CD4-positive, alpha-beta T cell (primary cell): ENCODE measurements around the gene ABCB11. TPM values are rescaled to one million over a fixed set of nuclear protein-coding genes. Genes with fewer than 3 reads are reported as not detected.

Experiments used
- ATAC-seq: fragments of 200-7000 bp; cut with Tn5 transposase; one replicate; pipeline ENCODE4 v1.10.0; 2022; ENCODE audit warnings: mild to moderate bottlenecking; ENCODE audit not compliant: poor library complexity
- CTCF ChIA-PET: fragments of 350-600 bp; sonication (Branson Sonifier 250); formaldehyde crosslinking; loops from one replicate; lab custom pipeline; 2021; ENCODE audit warnings: antibody characterized with exemption, inconsistent platforms; lab: Charles Lee
- POLR2A ChIA-PET: fragments of 350-600 bp; sonication (Branson Sonifier 250); formaldehyde crosslinking; loops from one replicate; lab custom pipeline; 2021; ENCODE audit warnings: antibody characterized with exemption, inconsistent platforms; lab: Charles Lee
- DNase-seq, 14 experiments: peaks; one replicate each; pipeline ENCODE4 v3.0.0-alpha.2; 2013 to 2020; ENCODE audit warnings: mixed read lengths in 2 of 14
- H3K27ac ChIP-seq, 2 donors: one replicate each; pipeline versions ENCODE4 v1.5.1 to v1.7.0; 2013; ENCODE audit warnings: low read length in 2 of 2, low read depth in 1 of 2, mild to moderate bottlenecking in 1 of 2
- H3K27me3 ChIP-seq, 2 experiments: 1 replicate in 1 of 2; 2 replicates in 1 of 2; pipeline versions ENCODE4 v1.6.1 to v1.7.0; 2013; ENCODE audit warnings: low read length in 2 of 2, control low read depth in 1 of 2, mild to moderate bottlenecking in 1 of 2, moderate library complexity in 1 of 2; ENCODE audit not compliant: insufficient read depth in 2 of 2, control insufficient read depth in 1 of 2
- H3K36me3 ChIP-seq: one replicate; pipeline ENCODE4 v1.6.1; 2013; ENCODE audit warnings: low read length, control low read depth; ENCODE audit not compliant: insufficient read depth
- H3K4me1 ChIP-seq: one replicate; pipeline ENCODE4 v1.6.1; 2013; ENCODE audit warnings: low read length, control low read depth; ENCODE audit not compliant: insufficient read depth
- H3K4me3 ChIP-seq: one replicate; pipeline ENCODE4 v1.5.1; 2013; ENCODE audit warnings: mild to moderate bottlenecking, low read length, moderate library complexity
- H3K9me3 ChIP-seq, 2 experiments: 1 replicate in 1 of 2; 2 replicates in 1 of 2; pipeline versions ENCODE4 v1.6.1 to v1.7.0; 2013; ENCODE audit warnings: low read length in 2 of 2, mild to moderate bottlenecking in 2 of 2, control low read depth in 1 of 2, moderate library complexity in 1 of 2; ENCODE audit not compliant: control insufficient read depth in 1 of 2, insufficient read depth in 1 of 2
- H3K27ac Mint-ChIP-seq: one replicate; pipeline ENCODE4 v1.8.0; 2020; ENCODE audit warnings: mixed read lengths
- H3K27me3 Mint-ChIP-seq: one replicate; pipeline ENCODE4 v1.8.0; 2021; ENCODE audit warnings: mixed read lengths
- H3K36me3 Mint-ChIP-seq: one replicate; pipeline ENCODE4 v1.8.0; 2021; ENCODE audit warnings: low read depth, mixed read lengths
- H3K4me1 Mint-ChIP-seq: one replicate; pipeline ENCODE4 v1.8.0; 2021; ENCODE audit warnings: low read depth, mixed read lengths
- H3K4me3 Mint-ChIP-seq: one replicate; pipeline ENCODE4 v1.8.0; 2020; ENCODE audit warnings: mild to moderate bottlenecking, mixed read lengths
- H3K9me3 Mint-ChIP-seq: one replicate; pipeline ENCODE4 v1.8.0; 2020; ENCODE audit warnings: mixed read lengths
- intact Hi-C, 2 experiments: fragments of 100-400 bp; cut with DNase I in 1 of 2; cut with micrococcal nuclease in 1 of 2; formaldehyde crosslinking; loops; one replicate each; pipeline versions ENCODE4 v1.15.1 to v1.9.0; 2023 to 2025; cut with DNase I, micrococcal nuclease
- total RNA-seq, 174 experiments: library from RNA in 2 of 174; stranded (reverse) in 2 of 174; gene quantifications; one replicate each; pipeline ENCODE4 v1.2.3 and lab custom pipeline; 2021 to 2026
- TF ChIP-seq, protein P1 (sequence below): fragments of 200-600 bp; IDR thresholded peaks from one replicate; pipeline ENCODE4 v1.8.0; 2022; ENCODE audit warnings: antibody characterized with exemption, mild to moderate bottlenecking

ABCB11 gene
- total RNA-seq, 2 experiments from 2014 or later = not detected

DNA sequence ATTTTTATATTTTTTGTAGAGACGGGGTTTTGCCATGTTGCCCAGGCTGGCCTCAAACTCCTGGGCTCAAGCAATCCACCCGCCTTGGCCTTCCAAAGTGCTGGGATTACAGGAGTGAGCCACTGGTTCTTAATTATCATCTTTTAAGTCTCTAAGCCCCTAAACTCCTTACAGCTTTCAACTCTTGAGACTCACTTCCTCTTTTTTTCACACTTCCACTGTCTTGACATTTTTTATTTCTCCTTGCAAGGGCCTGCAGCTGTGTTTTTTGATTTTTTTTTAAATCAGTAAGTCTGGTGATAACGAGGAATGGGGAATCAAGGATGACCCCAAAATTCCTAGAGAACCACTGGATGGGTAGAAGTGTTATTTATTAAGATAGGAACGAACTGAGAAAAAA lies 8.6 kb upstream of the ABCB11 start:
- no peak overlapping the region for H3K27ac ChIP-seq

GRCh38 chr2:169038338-169038757 lies 7.2 kb upstream of the ABCB11 start:
- intact Hi-C loops = no loop called here
- peak in 3 of 14 experiments; percentile 3 to 59 (median 44) for DNase-seq
- Histone ChIP-seq H3K4me3 (no peak overlapping the region), H3K4me1 (peaks cover 9% of the 10 kb centered on the region), H3K27me3 (no peaks in the 10 kb centered on the region), H3K36me3 (no peaks in the 10 kb centered on the region), H3K9me3 (peaks cover 0 to 7% of the 10 kb centered on the region in 2 experiments), H3K27ac (no peak overlapping the region)
- Mint-ChIP-seq H3K9me3 (peaks cover 13% of the 10 kb centered on the region), H3K36me3 (peaks cover 8% of the 10 kb centered on the region), H3K27ac (no peak overlapping the region), H3K4me3 (no peak overlapping the region), H3K27me3 (no peaks in the 10 kb centered on the region), H3K4me1 (no peaks in the 10 kb centered on the region)
- ChIA-PET POLR2A (no interaction called here), CTCF (no interaction called here)
- ATAC-seq = no peak
- TF ChIP-seq, protein P1, sequence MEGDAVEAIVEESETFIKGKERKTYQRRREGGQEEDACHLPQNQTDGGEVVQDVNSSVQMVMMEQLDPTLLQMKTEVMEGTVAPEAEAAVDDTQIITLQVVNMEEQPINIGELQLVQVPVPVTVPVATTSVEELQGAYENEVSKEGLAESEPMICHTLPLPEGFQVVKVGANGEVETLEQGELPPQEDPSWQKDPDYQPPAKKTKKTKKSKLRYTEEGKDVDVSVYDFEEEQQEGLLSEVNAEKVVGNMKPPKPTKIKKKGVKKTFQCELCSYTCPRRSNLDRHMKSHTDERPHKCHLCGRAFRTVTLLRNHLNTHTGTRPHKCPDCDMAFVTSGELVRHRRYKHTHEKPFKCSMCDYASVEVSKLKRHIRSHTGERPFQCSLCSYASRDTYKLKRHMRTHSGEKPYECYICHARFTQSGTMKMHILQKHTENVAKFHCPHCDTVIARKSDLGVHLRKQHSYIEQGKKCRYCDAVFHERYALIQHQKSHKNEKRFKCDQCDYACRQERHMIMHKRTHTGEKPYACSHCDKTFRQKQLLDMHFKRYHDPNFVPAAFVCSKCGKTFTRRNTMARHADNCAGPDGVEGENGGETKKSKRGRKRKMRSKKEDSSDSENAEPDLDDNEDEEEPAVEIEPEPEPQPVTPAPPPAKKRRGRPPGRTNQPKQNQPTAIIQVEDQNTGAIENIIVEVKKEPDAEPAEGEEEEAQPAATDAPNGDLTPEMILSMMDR = no peak

More for the DNA sequence above, 8.6 kb upstream of the ABCB11 start:
- DNase-seq (no peak), ATAC-seq (no peak)
- Mint-ChIP-seq H3K9me3 (peaks cover 16% of the 10 kb centered on the region), H3K4me1 (no peaks in the 10 kb centered on the region), H3K27me3 (no peaks in the 10 kb centered on the region), H3K27ac (no peak overlapping the region), H3K4me3 (no peak overlapping the region), H3K36me3 (peaks cover 11% of the 10 kb centered on the region)
- Histone ChIP-seq H3K4me3 (no peak overlapping the region), H3K27me3 (no peaks in the 10 kb centered on the region), H3K36me3 (no peaks in the 10 kb centered on the region), H3K4me1 (peaks cover 3% of the 10 kb centered on the region), H3K9me3 (peaks cover 3 to 7% of the 10 kb centered on the region in 2 experiments)
- CTCF ChIA-PET = no interaction called here
- TF ChIP-seq, protein P1 = no peak
- intact Hi-C loops = no loop called here
- POLR2A ChIA-PET = no interaction called here

DNA sequence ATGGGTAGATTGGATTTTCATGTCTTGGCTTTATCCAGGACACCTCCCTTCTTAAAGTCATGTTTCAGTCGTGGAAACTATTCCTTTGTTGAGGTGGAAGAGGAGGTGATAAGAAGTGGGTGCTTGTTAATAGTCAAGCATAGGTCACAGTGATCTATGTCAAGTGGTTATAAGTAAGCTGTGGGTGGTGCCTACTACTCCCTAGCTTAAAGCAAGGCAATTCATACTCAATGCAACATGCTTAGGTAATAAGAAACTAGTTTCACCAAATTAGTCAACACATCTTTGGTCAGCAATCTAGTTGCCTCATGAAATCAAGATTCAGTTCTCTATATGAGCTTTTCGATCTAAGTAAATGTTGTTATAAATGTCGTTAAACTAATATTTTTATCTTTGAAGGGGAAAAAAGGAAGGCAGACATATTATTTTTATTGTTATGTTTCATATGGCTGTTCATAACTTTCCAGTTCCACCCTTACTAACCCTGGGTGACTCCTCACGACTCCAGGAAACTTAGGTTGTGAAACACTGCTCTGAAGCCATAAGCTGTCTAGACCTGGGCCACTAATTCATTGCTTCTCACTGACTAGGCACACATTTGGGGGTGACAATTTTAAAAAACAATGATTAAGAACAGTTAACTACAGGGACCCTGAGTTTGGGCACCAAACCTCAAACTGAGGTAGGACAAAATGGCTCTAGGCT lies 5.8 kb upstream of the ABCB11 start:
- H3K4me3 ChIP-seq = no peak overlapping the region

More for the DNA sequence above, 5.8 kb upstream of the ABCB11 start:
- Histone ChIP-seq H3K27ac (no peak overlapping the region), H3K36me3 (no peaks in the 10 kb centered on the region), H3K27me3 (no peaks in the 10 kb centered on the region), H3K9me3 (no peaks in the 10 kb centered on the region), H3K4me1 (peaks cover 9% of the 10 kb centered on the region)
- H3K4me3 Mint-ChIP-seq = no peak overlapping the region
- no peaks in the 10 kb centered on the region for H3K4me1 Mint-ChIP-seq
- TF ChIP-seq, protein P1 = no peak
- ATAC-seq (no peak), DNase-seq (peak in 2 of 14 experiments; percentile 37 to 57)
- intact Hi-C loops = no loop called here
- H3K27ac Mint-ChIP-seq = no peak overlapping the region
- ChIA-PET POLR2A (no interaction called here), CTCF (no interaction called here)
- H3K9me3 Mint-ChIP-seq = peaks cover 6% of the 10 kb centered on the region
- H3K27me3 Mint-ChIP-seq = no peaks in the 10 kb centered on the region
- no peaks in the 10 kb centered on the region for H3K36me3 Mint-ChIP-seq
